H1 (cell line): ENCODE results near the gene GLE1. TPM values are rescaled to one million over a fixed set of nuclear protein-coding genes. Genes with fewer than 3 reads are reported as not detected.

Source experiments
- YY1 ChIP-seq: IDR thresholded peaks from 2 replicates; pipeline ENCODE4 v1.6.1; 2011; ENCODE audit warnings: low read depth, mild to moderate bottlenecking, low read length
- polyA plus RNA-seq, 7 experiments: library from polyadenylated mRNA; depleted of rRNA in 3 of 7; stranded (reverse) in 5 of 7; unstranded in 2 of 7; fragments of >200 nt in 5 of 7; fragments of 200-250 nt in 2 of 7; gene quantifications; 1 replicate in 5 of 7; 2 replicates in 1 of 7; 4 replicates in 1 of 7; pipeline versions ENCODE4 v1.2.1 to v1.2.3, GENCODE V29; 2011 to 2013; ENCODE audit warnings: missing spikeins in 2 of 7, mixed read lengths in 2 of 7
- total RNA-seq: library from RNA; stranded (reverse); fragmentation: NEBNext Ultra II Directional; extraction: Animal tissue kit (Norgen Biotek cat#: 25700); gene quantifications from 2 replicates; pipeline ENCODE4 v1.2.1, GENCODE V29; 2021

GLE1 gene
- total and polyA plus RNA-seq, 2 of the 8 experiments (the other 6 are each of a cell fraction or from before 2014, with no cell fraction given) = 9.6 to 14.9 TPM

DNA sequence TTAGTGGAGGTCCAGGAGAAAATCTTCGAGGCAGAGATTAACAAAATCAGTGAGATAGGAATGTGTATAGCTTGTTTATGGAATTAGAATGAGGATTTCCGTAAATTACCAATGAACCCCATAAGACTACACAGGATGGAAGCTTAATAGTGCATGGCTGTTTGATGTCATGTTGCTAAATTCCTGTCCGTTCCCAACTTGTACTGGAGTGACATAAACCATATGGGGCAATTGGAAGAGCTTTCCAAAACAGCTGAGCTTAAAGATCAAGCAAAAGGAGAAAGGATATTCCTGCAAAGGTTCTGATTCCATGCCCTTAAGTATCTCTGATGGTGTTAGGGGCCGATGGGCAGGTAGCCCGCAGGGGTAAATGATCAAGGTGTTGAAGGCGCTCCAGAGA is 17.4 kb downstream of the GLE1 start (continued):
- no peak for TF ChIP-seq YY1
